Loucy (cell line): ENCODE results near the gene CMC2.

ENCODE experiments used
- EZH2phosphoT487 ChIP-seq: fragments of 200-600 bp; IDR thresholded peaks from 2 replicates; pipeline ENCODE4 v1.6.1; 2018; ENCODE audit warnings: antibody characterized with exemption, mild to moderate bottlenecking, moderate library complexity, borderline replicate concordance
- TF ChIP-seq, protein P1 (sequence below): fragments of 200-600 bp; sonication (generic); conservative IDR thresholded peaks from 2 replicates; pipeline ENCODE4 v1.5.1; 2014; ENCODE audit warnings: mild to moderate bottlenecking, antibody characterized with exemption, low read length

DNA sequence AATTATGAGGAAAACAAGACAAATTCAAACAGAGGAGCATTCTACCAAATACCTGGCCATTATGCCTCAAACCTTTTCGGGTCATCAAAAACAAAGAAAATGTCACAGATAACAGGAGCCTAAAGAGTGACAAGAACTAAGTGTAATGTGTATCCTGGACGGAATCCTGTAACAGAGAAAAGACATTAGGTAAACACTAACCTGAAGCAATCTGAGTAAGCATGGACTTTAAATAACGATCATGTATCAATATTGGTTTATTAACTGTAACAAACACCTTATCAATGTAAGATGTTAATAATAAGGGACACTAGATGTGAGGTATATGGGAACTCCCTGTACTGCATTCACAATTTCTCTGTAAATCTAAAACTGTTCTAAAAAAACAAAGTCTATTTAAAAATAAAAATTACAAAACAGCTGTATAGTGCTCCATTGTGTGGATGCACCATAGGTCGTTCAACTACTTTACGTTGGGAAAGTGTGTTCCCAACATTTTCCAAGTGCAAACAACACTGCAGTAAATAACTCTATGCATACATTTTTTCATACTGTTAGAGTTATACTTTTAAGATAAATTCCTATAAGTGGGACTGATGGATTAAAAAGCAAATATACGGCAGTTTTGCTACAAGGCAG is 14.8 kb downstream of the CMC2 start:
- TF ChIP-seq EZH2phosphoT487, result no peak
- TF ChIP-seq, protein P1, sequence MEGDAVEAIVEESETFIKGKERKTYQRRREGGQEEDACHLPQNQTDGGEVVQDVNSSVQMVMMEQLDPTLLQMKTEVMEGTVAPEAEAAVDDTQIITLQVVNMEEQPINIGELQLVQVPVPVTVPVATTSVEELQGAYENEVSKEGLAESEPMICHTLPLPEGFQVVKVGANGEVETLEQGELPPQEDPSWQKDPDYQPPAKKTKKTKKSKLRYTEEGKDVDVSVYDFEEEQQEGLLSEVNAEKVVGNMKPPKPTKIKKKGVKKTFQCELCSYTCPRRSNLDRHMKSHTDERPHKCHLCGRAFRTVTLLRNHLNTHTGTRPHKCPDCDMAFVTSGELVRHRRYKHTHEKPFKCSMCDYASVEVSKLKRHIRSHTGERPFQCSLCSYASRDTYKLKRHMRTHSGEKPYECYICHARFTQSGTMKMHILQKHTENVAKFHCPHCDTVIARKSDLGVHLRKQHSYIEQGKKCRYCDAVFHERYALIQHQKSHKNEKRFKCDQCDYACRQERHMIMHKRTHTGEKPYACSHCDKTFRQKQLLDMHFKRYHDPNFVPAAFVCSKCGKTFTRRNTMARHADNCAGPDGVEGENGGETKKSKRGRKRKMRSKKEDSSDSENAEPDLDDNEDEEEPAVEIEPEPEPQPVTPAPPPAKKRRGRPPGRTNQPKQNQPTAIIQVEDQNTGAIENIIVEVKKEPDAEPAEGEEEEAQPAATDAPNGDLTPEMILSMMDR, result no peak
